Left colon (tissue), 2 donors: ENCODE measurements around the gene HMCN2. TPM values are rescaled to one million over a fixed set of nuclear protein-coding genes. Genes with fewer than 3 reads are reported as not detected.
A peak's percentile ranks its signal among the peaks of the same experiment; 100 is the strongest.
"Not testable (repeated sequence)": the region's sequence is repeated elsewhere in the genome, so short reads cannot be mapped to it uniquely, and the experiment has no call there.

ENCODE experiments used
- ATAC-seq: fragments of 200-7000 bp; cut with Tn5 transposase; one replicate; pipeline ENCODE4 v1.9.1; 2020; ENCODE audit warnings: mild to moderate bottlenecking, moderate library complexity
- DNase-seq, 2 donors: peaks; one replicate each; pipeline ENCODE4 v3.0.0-alpha.2; 2020
- intact Hi-C, 2 donors: fragments of 100-400 bp; cut with DNase I in 1 of 2; cut with micrococcal nuclease in 1 of 2; formaldehyde crosslinking; loops; one replicate each; pipeline versions ENCODE4 v1.11.2 to v1.14.0; 2022; cut with DNase I, micrococcal nuclease
- total RNA-seq, 2 donors: library from RNA; stranded (reverse); fragmentation: NEBNext Ultra II Directional; extraction: Animal tissue kit (Norgen Biotek cat#: 25700); gene quantifications; one replicate each; pipeline ENCODE4 v1.2.1, GENCODE V29; 2021
- donor health status: DM: no; HTN: no; CAD: no.
- donor health status: DM: yes; HTN: yes; CAD: no.

The HMCN2 gene
- total RNA-seq, 2 donors from 2014 or later = 19.1 to 23.3 TPM

- DNase-seq (no peak), ATAC-seq (no peak)
- intact Hi-C loops = no loop called here
These were observed 124.8 kb downstream of the HMCN2 start for GRCh38 chr9:130390390-130390789.

- intact Hi-C loops = no loop called here
- ATAC-seq (no peak), DNase-seq (no peak)
These were observed 125.4 kb downstream of the HMCN2 start for GRCh38 chr9:130390986-130391385.

GRCh38 chr9:130391866-130392265 is 126.3 kb downstream of the HMCN2 start:
- DNase-seq (peak; percentile 51 to 55), ATAC-seq (peak; percentile 90)
- intact Hi-C loops = no loop called here

GRCh38 chr9:130393681-130394071 is 128.1 kb downstream of the HMCN2 start:
- DNase-seq = no peak
- no peak for ATAC-seq
- intact Hi-C loops = no loop called here

- intact Hi-C loops = no loop called here
- no peak for DNase-seq
- no peak for ATAC-seq
These were observed 128.8 kb downstream of the HMCN2 start for GRCh38 chr9:130394320-130394719.

GRCh38 chr9:130394814-130395470 is 129.4 kb downstream of the HMCN2 start:
- DNase-seq (no peak), ATAC-seq (no peak)
- intact Hi-C loops = no loop called here

GRCh38 chr9:130395810-130396435 is 130.4 kb downstream of the HMCN2 start:
- DNase-seq (no peak), ATAC-seq (no peak)
- intact Hi-C loops = no loop called here

- no peak for DNase-seq
- no peak for ATAC-seq
- intact Hi-C loops = no loop called here
These were observed 131.0 kb downstream of the HMCN2 start for GRCh38 chr9:130396581-130396980.

GRCh38 chr9:130398487-130399240 is 133.1 kb downstream of the HMCN2 start:
- intact Hi-C loops = no loop called here
- peak; percentile 79 for ATAC-seq
- DNase-seq = peak in 1 of 2 donors; percentile 36

- DNase-seq (no peak), ATAC-seq (no peak)
- intact Hi-C loops = no loop called here
These were observed 134.2 kb downstream of the HMCN2 start for GRCh38 chr9:130399768-130400167.

GRCh38 chr9:130400870-130401269 is 135.3 kb downstream of the HMCN2 start:
- ATAC-seq (no peak), DNase-seq (no peak)
- intact Hi-C loops = no loop called here

GRCh38 chr9:130401742-130402141 is 136.2 kb downstream of the HMCN2 start:
- ATAC-seq, intact Hi-C loops, DNase-seq: not testable (repeated sequence)

GRCh38 chr9:130402243-130402642 is 136.7 kb downstream of the HMCN2 start:
- intact Hi-C loops = no loop called here
- DNase-seq = no peak
- ATAC-seq = no peak

GRCh38 chr9:130402645-130403440 is 137.3 kb downstream of the HMCN2 start:
- ATAC-seq = no peak
- intact Hi-C loops = no loop called here
- DNase-seq = no peak

GRCh38 chr9:130405657-130406257 is 140.2 kb downstream of the HMCN2 start:
- ATAC-seq (no peak), DNase-seq (no peak)
- intact Hi-C loops = no loop called here

- ATAC-seq (no peak), DNase-seq (no peak)
- intact Hi-C loops = no loop called here
These were observed 140.8 kb downstream of the HMCN2 start for GRCh38 chr9:130406278-130406895.

GRCh38 chr9:130407916-130408663 is 142.5 kb downstream of the HMCN2 start:
- intact Hi-C loops = no loop called here
- ATAC-seq (no peak), DNase-seq (no peak)

GRCh38 chr9:130408669-130409068 is 143.1 kb downstream of the HMCN2 start:
- intact Hi-C loops = no loop called here
- DNase-seq = no peak
- no peak for ATAC-seq
